DOHH2 (cell line): ENCODE measurements around the gene COTL1.

Experiments used
- CTCF ChIP-seq: fragments of 200-600 bp; sonication (generic); IDR thresholded peaks from one replicate; pipeline ENCODE4 v1.5.1; 2014; ENCODE audit warnings: antibody characterized with exemption, mild to moderate bottlenecking, low read depth, low read length; ENCODE audit not compliant: poor library complexity, severe bottlenecking
- EZH2phosphoT487 ChIP-seq: fragments of 200-600 bp; sonication (generic); IDR thresholded peaks from 2 replicates; pipeline ENCODE4 v1.6.1; 2017; ENCODE audit warnings: borderline replicate concordance, mild to moderate bottlenecking, antibody characterized with exemption, low read length, moderate library complexity, mixed read lengths

- TF ChIP-seq CTCF (no peak), EZH2phosphoT487 (no peak)
These were observed 87.3 kb downstream of the COTL1 start for GRCh38 chr16:84530590-84530989.
